PC-9 (cell line): Measurements from ENCODE around the gene GMFB. TPM values are rescaled to one million over a fixed set of nuclear protein-coding genes. Genes with fewer than 3 reads are reported as not detected.

Experiments
- BruUV-seq: library from RNA; stranded (reverse); fragments of 400-500 nt; replicated peaks from 2 replicates; lab custom pipeline; 2021; lab: Mats Ljungman, UMichigan
- CTCF ChIA-PET: fragments of 300-600 bp; sonication (Branson Sonifier 250); formaldehyde crosslinking; loops from one replicate; lab custom pipeline; 2022; ENCODE audit warnings: antibody characterized with exemption; lab: Charles Lee
- POLR2A ChIA-PET: fragments of 300-600 bp; sonication (Branson Sonifier 250); formaldehyde crosslinking; loops from one replicate; lab custom pipeline; 2022; ENCODE audit warnings: antibody characterized with exemption; ENCODE audit not compliant: unreplicated experiment; lab: Charles Lee
- DNase-seq, 2 experiments: peaks; one replicate each; pipeline versions ENCODE4 v3.0.0 to v3.0.0-alpha.2; 2015 to 2022; ENCODE audit warnings: mixed read lengths in 1 of 2
- H2AFZ ChIP-seq: fragments of 200-600 bp; sonication (generic); 2 replicates; pipeline ENCODE4 v1.8.1; 2017; ENCODE audit warnings: antibody characterized with exemption
- H3F3A ChIP-seq: fragments of 200-600 bp; sonication (generic); 2 replicates; pipeline ENCODE4 v1.8.1; 2017; ENCODE audit warnings: antibody characterized with exemption, mild to moderate bottlenecking, low read depth; ENCODE audit not compliant: insufficient read depth
- H3K27ac ChIP-seq: fragments of 200-600 bp; sonication (generic); 2 replicates; pipeline ENCODE4 v1.6.1; 2016; ENCODE audit warnings: mixed run types
- H3K27me3 ChIP-seq: fragments of 200-600 bp; sonication (generic); 2 replicates; pipeline ENCODE4 v1.6.1; 2016; ENCODE audit warnings: low read depth, mixed run types; ENCODE audit not compliant: insufficient read depth
- H3K36me3 ChIP-seq: fragments of 200-600 bp; sonication (generic); 2 replicates; pipeline ENCODE4 v1.6.1; 2016; ENCODE audit warnings: low read depth, mixed run types
- H3K4me1 ChIP-seq: fragments of 200-600 bp; sonication (generic); replicated peaks from 2 replicates; pipeline ENCODE4 v1.6.1; 2016; ENCODE audit warnings: mixed run types; ENCODE audit not compliant: insufficient read depth
- H3K4me2 ChIP-seq: fragments of 200-600 bp; sonication (generic); 2 replicates; pipeline ENCODE4 v1.6.1; 2017; ENCODE audit warnings: mixed run types
- H3K4me3 ChIP-seq: fragments of 200-600 bp; sonication (generic); 2 replicates; pipeline ENCODE4 v1.6.1; 2016; ENCODE audit warnings: mixed run types
- H3K79me2 ChIP-seq: fragments of 200-600 bp; sonication (generic); 2 replicates; pipeline ENCODE4 v1.6.1; 2017; ENCODE audit warnings: low read depth, mixed run types
- H3K9me2 ChIP-seq: fragments of 200-600 bp; sonication (generic); 2 replicates; pipeline ENCODE4 v1.8.1; 2017; ENCODE audit warnings: mild to moderate bottlenecking; ENCODE audit not compliant: insufficient read depth
- H3K9me3 ChIP-seq: fragments of 200-600 bp; sonication (generic); 2 replicates; pipeline ENCODE4 v1.8.1; 2016; ENCODE audit warnings: low read depth; ENCODE audit not compliant: insufficient read depth
- H4K20me1 ChIP-seq: fragments of 200-600 bp; sonication (generic); 2 replicates; pipeline ENCODE4 v1.8.1; 2017; ENCODE audit not compliant: insufficient read depth
- CTCF ChIP-seq: fragments of 200-600 bp; sonication (generic); conservative IDR thresholded peaks from 2 replicates; pipeline ENCODE4 v1.6.1; 2017; ENCODE audit warnings: mixed run types, antibody characterized with exemption, mild to moderate bottlenecking, moderate library complexity
- EZH2 ChIP-seq: fragments of 200-600 bp; sonication (generic); IDR thresholded peaks from 2 replicates; pipeline ENCODE4 v1.8.0; 2017; ENCODE audit warnings: antibody characterized with exemption, low read depth
- intact Hi-C: fragments of 100-400 bp; cut with micrococcal nuclease; formaldehyde crosslinking; loops from one replicate; pipeline ENCODE4 v1.10.0; 2022; ENCODE audit not compliant: unreplicated experiment
- total RNA-seq: library from RNA; stranded (reverse); gene quantifications from 2 replicates; pipeline ENCODE4 v1.2.3, GENCODE V29; 2021

GMFB gene
- total RNA-seq, 1 experiment from 2014 or later, result 35.5 TPM

GRCh38 chr14:54512393-54512792 is 23.6 kb upstream of the GMFB start:
- peaks cover 38% of the 10 kb centered on the region for H3K79me2 ChIP-seq
- H3K9me2 ChIP-seq, result no peaks in the 10 kb centered on the region
- H3K27ac ChIP-seq, result no peak overlapping the region
- H3K4me1 ChIP-seq, result peaks cover 9% of the 10 kb centered on the region
- TF ChIP-seq CTCF, result no peak
- TF ChIP-seq EZH2, result no peak
- DNase-seq, result no peak
- POLR2A ChIA-PET, result interaction anchor here (0.6 kb wide), 1 partner anchor 1722 kb away, joined by 3 read pairs; no protein-coding TSS in a partner anchor
- no peak overlapping the region for H2AFZ ChIP-seq
- no peak overlapping the region for H3K4me2 ChIP-seq
- intact Hi-C loops, result no loop called here
- H3F3A ChIP-seq, result no peaks in the 10 kb centered on the region
- BruUV-seq, result no TSS peak
- CTCF ChIA-PET, result no interaction called here
- H3K9me3 ChIP-seq, result peaks cover 15% of the 10 kb centered on the region; the same call in 1 of the 2 replicates
- no peaks in the 10 kb centered on the region for H4K20me1 ChIP-seq
- H3K27me3 ChIP-seq, result no peaks in the 10 kb centered on the region
- H3K4me3 ChIP-seq, result no peak overlapping the region
- peaks cover 9% of the 10 kb centered on the region for H3K36me3 ChIP-seq

GRCh38 chr14:54509546-54510501 is 21.0 kb upstream of the GMFB start, which contains the start of gene CGRRF1:
Gene CGRRF1 (plus strand): TSS chr14:54509906. CDS start chr14:54509960, 54 bp downstream.
- peak; percentile 92 to 98 for DNase-seq
- CTCF ChIA-PET, result interaction anchor here (0.6 to 0.8 kb wide), 4 partner anchors 22 to 310 kb away, joined by 3 to 6 read pairs (median 6); no protein-coding TSS in a partner anchor
- no peak within 1 kb of the TSS for H3K27ac ChIP-seq
- POLR2A ChIA-PET, result interaction anchor here (0.5 to 0.9 kb wide), 8 partner anchors 13 to 1814 kb away, joined by 3 to 6 read pairs (median 5); partner anchors contain the start of genes ERO1A, SOCS4 and WDHD1
- no peaks in the 10 kb centered on the region for H3K36me3 ChIP-seq
- no peaks in the 10 kb centered on the region for H4K20me1 ChIP-seq
- H3K4me2 ChIP-seq, result peak within 1 kb of the TSS; percentile 77
- H3K79me2 ChIP-seq, result peaks cover 24% of the 10 kb centered on the region
- TF ChIP-seq CTCF (peak; percentile 79), EZH2 (no peak)
- H3K4me1 ChIP-seq, result peaks cover 9% of the 10 kb centered on the region
- no peaks in the 10 kb centered on the region for H3K9me2 ChIP-seq
- H3F3A ChIP-seq, result no peaks in the 10 kb centered on the region
- no peaks in the 10 kb centered on the region for H3K27me3 ChIP-seq
- peak within 1 kb of the TSS; percentile 79 for H3K4me3 ChIP-seq
- BruUV-seq, result no TSS peak
- H3K9me3 ChIP-seq, result peaks cover 4% of the 10 kb centered on the region; the same call in 1 of the 2 replicates
- H2AFZ ChIP-seq, result peak within 1 kb of the TSS; percentile 99
- intact Hi-C loops, result loop anchor here (2.0 to 10.0 kb wide), 3 partner anchors 21 to 295 kb away; partner anchors contain the start of gene GMFB

GRCh38 chr14:54503486-54503885 is 14.7 kb upstream of the GMFB start:
- H2AFZ ChIP-seq, result peak overlapping the region; percentile 57; the same call in 1 of the 2 replicates
- H3K9me2 ChIP-seq, result no peaks in the 10 kb centered on the region
- no TSS peak for BruUV-seq
- H3K27me3 ChIP-seq, result no peaks in the 10 kb centered on the region
- H3K9me3 ChIP-seq, result no peaks in the 10 kb centered on the region
- ChIA-PET POLR2A (interaction anchor here (0.5 kb wide), 1 partner anchor 16 kb away, joined by 3 read pairs; no protein-coding TSS in a partner anchor), CTCF (interaction anchor here (0.5 to 0.7 kb wide), 2 partner anchors 22 to 547 kb away, joined by 3 read pairs; no protein-coding TSS in a partner anchor)
- H4K20me1 ChIP-seq, result no peaks in the 10 kb centered on the region
- no peaks in the 10 kb centered on the region for H3K79me2 ChIP-seq
- no peak overlapping the region for H3K4me3 ChIP-seq
- H3K4me1 ChIP-seq, result no peaks in the 10 kb centered on the region; the same call in 1 of the 2 replicates
- H3K36me3 ChIP-seq, result no peaks in the 10 kb centered on the region
- no peak overlapping the region for H3K4me2 ChIP-seq
- peak in 1 of 2 experiments; percentile 71 for DNase-seq
- H3F3A ChIP-seq, result no peaks in the 10 kb centered on the region
- intact Hi-C loops, result loop anchor here (10.0 kb wide), 1 partner anchor 271 kb away; no protein-coding TSS in a partner anchor
- TF ChIP-seq EZH2 (no peak), CTCF (peak; percentile 56)
- H3K27ac ChIP-seq, result no peak overlapping the region
